DMS79 (cell line): ENCODE results near the gene PPM1B.
"Not testable (repeated sequence)": the region's sequence is repeated elsewhere in the genome, so short reads cannot be mapped to it uniquely, and the experiment has no call there.

ENCODE experiments used
- DNase-seq: peaks from one replicate; lab custom pipeline; 2025; lab: John Stamatoyannopoulos, UW

Gene PPM1B

GRCh38 chr2:44200759-44201158 lies 32.1 kb downstream of the PPM1B start:
- DNase-seq, result no peak

- no peak for DNase-seq
Observed at GRCh38 chr2:44201648-44202165, 33.0 kb downstream of the PPM1B start.

- DNase-seq, result no peak
Observed at GRCh38 chr2:44203542-44203941, 34.9 kb downstream of the PPM1B start.

GRCh38 chr2:44205169-44205568 lies 36.5 kb downstream of the PPM1B start:
- DNase-seq, result no peak

- DNase-seq, result no peak
Observed at GRCh38 chr2:44207102-44207501, 38.4 kb downstream of the PPM1B start.

GRCh38 chr2:44207648-44208047 lies 39.0 kb downstream of the PPM1B start:
- DNase-seq, result not testable (repeated sequence)

- no peak for DNase-seq
Observed at GRCh38 chr2:44210362-44210761, 41.7 kb downstream of the PPM1B start.

GRCh38 chr2:44211183-44211582 lies 42.5 kb downstream of the PPM1B start:
- DNase-seq, result no peak

- DNase-seq, result no peak
Observed at GRCh38 chr2:44212302-44212701, 43.6 kb downstream of the PPM1B start.

GRCh38 chr2:44215827-44216226 lies 47.2 kb downstream of the PPM1B start:
- DNase-seq, result no peak

- no peak for DNase-seq
Observed at GRCh38 chr2:44218771-44219170, 50.1 kb downstream of the PPM1B start.

GRCh38 chr2:44226753-44227152 lies 58.1 kb downstream of the PPM1B start:
- DNase-seq, result no peak

- DNase-seq, result no peak
Observed at GRCh38 chr2:44230378-44230777, 61.7 kb downstream of the PPM1B start.

- no peak for DNase-seq
Observed at GRCh38 chr2:44233450-44234128, 64.9 kb downstream of the PPM1B start.

GRCh38 chr2:44237221-44237620 lies 68.5 kb downstream of the PPM1B start:
- DNase-seq, result no peak

GRCh38 chr2:44242904-44243303 lies 74.2 kb downstream of the PPM1B start:
- DNase-seq, result no peak

- peak; percentile 80 for DNase-seq
Observed at GRCh38 chr2:44244135-44244871, 75.6 kb downstream of the PPM1B start.

- no peak for DNase-seq
Observed at GRCh38 chr2:44245083-44245861, 76.6 kb downstream of the PPM1B start.

GRCh38 chr2:44246436-44246835 lies 77.8 kb downstream of the PPM1B start:
- DNase-seq, result no peak

- DNase-seq, result no peak
Observed at GRCh38 chr2:44246840-44247369, 78.2 kb downstream of the PPM1B start.

GRCh38 chr2:44247924-44248323 lies 79.2 kb downstream of the PPM1B start:
- no peak for DNase-seq

- DNase-seq, result not testable (repeated sequence)
Observed at GRCh38 chr2:44249269-44249668, 80.6 kb downstream of the PPM1B start.
